Body of pancreas (tissue), 4 donors: ENCODE measurements around the gene HERC3. TPM values are rescaled to one million over a fixed set of nuclear protein-coding genes. Genes with fewer than 3 reads are reported as not detected.

Experiments
- ATAC-seq: fragments of 150-250 bp; one replicate; pipeline ENCODE4 v1.9.1; 2016
- DNase-seq, 4 donors: peaks; one replicate each; pipeline ENCODE4 v3.0.0-alpha.2; 2019
- H3K27ac ChIP-seq, 4 donors: fragments of 200-600 bp; sonication (generic); 1 replicate in 3 of 4; 2 replicates in 1 of 4; pipeline versions ENCODE4 v1.5.1 to v1.6.1; 2016 to 2019; ENCODE audit warnings: mild to moderate bottlenecking in 1 of 4, mixed read lengths in 1 of 4, moderate library complexity in 1 of 4
- H3K27me3 ChIP-seq, 2 donors: fragments of 200-600 bp; sonication (generic); one replicate each; pipeline ENCODE4 v1.6.0; 2016; ENCODE audit warnings: mild to moderate bottlenecking in 1 of 2
- H3K36me3 ChIP-seq, 2 donors: fragments of 200-600 bp; sonication (generic); replicated peaks in 1 of 2; 2 replicates each; pipeline ENCODE4 v1.5.1; 2016; ENCODE audit warnings: low read depth in 2 of 2; ENCODE audit not compliant: insufficient read depth in 1 of 2
- H3K4me1 ChIP-seq: fragments of 200-600 bp; sonication (generic); one replicate; pipeline ENCODE4 v1.6.0; 2016
- H3K4me3 ChIP-seq, 2 donors: fragments of 200-600 bp; sonication (generic); 1 replicate in 1 of 2; 2 replicates in 1 of 2; pipeline ENCODE4 v1.5.1; 2016 to 2019
- H3K9me3 ChIP-seq, 3 donors: fragments of 200-600 bp; sonication (generic); 1 replicate in 2 of 3; 2 replicates in 1 of 3; pipeline ENCODE4 v1.5.1; 2016
- POLR2A ChIP-seq, 3 donors: fragments of 450-650 bp; IDR thresholded peaks; one replicate each; pipeline ENCODE4 v1.6.1; 2016; ENCODE audit warnings: antibody characterized with exemption in 3 of 3, mild to moderate bottlenecking in 2 of 3
- WGBS, 2 donors: methylation state at CpG; one replicate each; pipeline ENCODE4 v1.1.5; 2017; 5-methylcytosine and 5-hydroxymethylcytosine counted together
- intact Hi-C: fragments of 100-400 bp; cut with DNase I; formaldehyde crosslinking; loops from one replicate; pipeline ENCODE4 v1.15.1; 2023
- total RNA-seq, 2 donors: library from RNA; depleted of rRNA; stranded (reverse); fragments of >200 nt; gene quantifications; one replicate each; pipeline ENCODE4 v1.1.0, GENCODE V29; 2016
- TF ChIP-seq, protein P1 (sequence below), 7 experiments: fragments of 450-650 bp in 4 of 7; fragments of 200-600 bp in 3 of 7; sonication (generic) in 3 of 7; IDR thresholded peaks; one replicate each; pipeline ENCODE4 v1.5.1; 2016 to 2019; ENCODE audit warnings: antibody characterized with exemption in 7 of 7

Gene HERC3
- total RNA-seq, 2 donors from 2014 or later = 10.9 to 19.5 TPM

DNA sequence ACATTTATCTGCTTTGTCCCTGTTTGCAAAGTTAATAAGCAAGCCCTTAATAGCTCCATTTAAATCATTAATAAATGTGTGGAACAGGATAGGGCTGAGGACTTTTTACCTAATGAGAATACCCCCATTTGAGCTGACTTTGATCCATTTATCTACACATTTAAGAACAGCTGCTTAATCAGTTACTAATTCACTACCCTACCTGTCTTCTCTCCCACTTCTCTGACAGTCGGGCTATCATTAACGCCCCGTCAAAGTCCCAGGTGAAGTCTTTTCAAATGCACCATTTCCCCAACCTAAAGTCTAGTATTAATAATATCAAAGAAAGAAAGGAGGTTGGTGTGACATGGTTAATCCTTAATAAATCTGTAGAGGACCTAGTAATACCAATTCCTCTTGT lies 162.5 kb downstream of the HERC3 start:
- Histone ChIP-seq H3K4me3 (no peak overlapping the region), H3K36me3 (peaks cover 5 to 10% of the 10 kb centered on the region in 2 donors), H3K9me3 (no peaks in the 10 kb centered on the region), H3K27ac (peak overlapping the region; percentile 0 to 64 (median 27)), H3K4me1 (peaks cover 56% of the 10 kb centered on the region), H3K27me3 (no peaks in the 10 kb centered on the region)
- intact Hi-C loops = loop anchor here (10.0 kb wide), 1 partner anchor 50 kb away; no protein-coding TSS in a partner anchor
- no peak for TF ChIP-seq POLR2A (IDR thresholded peaks at IDR 0.05)
- TF ChIP-seq, protein P1, sequence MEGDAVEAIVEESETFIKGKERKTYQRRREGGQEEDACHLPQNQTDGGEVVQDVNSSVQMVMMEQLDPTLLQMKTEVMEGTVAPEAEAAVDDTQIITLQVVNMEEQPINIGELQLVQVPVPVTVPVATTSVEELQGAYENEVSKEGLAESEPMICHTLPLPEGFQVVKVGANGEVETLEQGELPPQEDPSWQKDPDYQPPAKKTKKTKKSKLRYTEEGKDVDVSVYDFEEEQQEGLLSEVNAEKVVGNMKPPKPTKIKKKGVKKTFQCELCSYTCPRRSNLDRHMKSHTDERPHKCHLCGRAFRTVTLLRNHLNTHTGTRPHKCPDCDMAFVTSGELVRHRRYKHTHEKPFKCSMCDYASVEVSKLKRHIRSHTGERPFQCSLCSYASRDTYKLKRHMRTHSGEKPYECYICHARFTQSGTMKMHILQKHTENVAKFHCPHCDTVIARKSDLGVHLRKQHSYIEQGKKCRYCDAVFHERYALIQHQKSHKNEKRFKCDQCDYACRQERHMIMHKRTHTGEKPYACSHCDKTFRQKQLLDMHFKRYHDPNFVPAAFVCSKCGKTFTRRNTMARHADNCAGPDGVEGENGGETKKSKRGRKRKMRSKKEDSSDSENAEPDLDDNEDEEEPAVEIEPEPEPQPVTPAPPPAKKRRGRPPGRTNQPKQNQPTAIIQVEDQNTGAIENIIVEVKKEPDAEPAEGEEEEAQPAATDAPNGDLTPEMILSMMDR (IDR thresholded peaks at IDR 0.05) = no peak
- ATAC-seq (no peak), DNase-seq (no peak)
- 13 to 16% methylated on average over 3 of the region's 3 CpGs for WGBS, 2 donors

DNA sequence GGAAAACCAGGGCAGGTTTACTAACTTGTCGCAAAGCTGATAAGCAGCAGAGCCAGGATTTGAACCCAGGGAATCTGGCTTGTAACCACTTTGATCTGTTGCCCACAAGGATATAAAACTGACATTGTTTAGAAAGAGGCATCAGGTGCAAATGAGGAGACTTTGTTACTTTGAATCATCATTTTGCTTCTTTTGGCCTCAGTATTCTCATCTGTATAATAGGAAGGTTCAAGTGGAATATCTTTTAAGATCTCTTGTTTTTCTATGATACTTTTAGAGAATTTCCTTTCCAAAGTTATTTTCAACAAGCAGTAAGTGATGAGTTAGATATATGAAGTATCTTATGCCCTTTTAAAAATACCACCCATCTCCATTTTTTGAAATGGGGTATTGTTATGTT lies 163.2 kb downstream of the HERC3 start:
- H3K9me3 ChIP-seq = no peaks in the 10 kb centered on the region
- H3K36me3 ChIP-seq = peaks cover 3 to 5% of the 10 kb centered on the region in 2 donors
- peak overlapping the region in 2 of 4 donors; percentile 34 to 64 for H3K27ac ChIP-seq
- H3K27me3 ChIP-seq = no peaks in the 10 kb centered on the region
- ATAC-seq (no peak), DNase-seq (no peak)
- WGBS, 2 donors = 67 to 73% methylated on average over 1 of the region's 1 CpG
- no peak overlapping the region for H3K4me3 ChIP-seq
- intact Hi-C loops = loop anchor here (10.0 kb wide), 1 partner anchor 49 kb away; no protein-coding TSS in a partner anchor
- TF ChIP-seq, protein P1 (IDR thresholded peaks at IDR 0.05) = no peak
- no peak for TF ChIP-seq POLR2A (IDR thresholded peaks at IDR 0.05)
- peaks cover 56% of the 10 kb centered on the region for H3K4me1 ChIP-seq

DNA sequence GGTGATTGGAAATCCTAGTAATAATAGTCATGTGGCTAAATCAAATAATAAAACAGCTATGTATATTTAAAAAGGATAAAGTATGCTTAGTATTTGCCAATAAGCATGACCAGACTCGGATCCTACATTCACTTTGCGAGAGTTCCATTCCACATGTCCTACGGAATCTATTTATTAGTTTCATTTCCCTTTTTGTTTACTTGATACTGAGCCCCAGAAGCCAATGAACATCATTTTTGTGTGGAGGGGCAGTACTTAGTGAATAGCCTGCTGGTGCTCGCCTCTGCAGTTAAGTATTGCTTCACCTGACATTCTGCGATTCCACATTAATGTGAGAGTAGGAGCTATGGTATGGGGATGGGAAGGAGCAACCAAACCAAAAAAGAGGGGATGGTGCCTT lies 163.9 kb downstream of the HERC3 start:
- WGBS, 2 donors = 88 to 95% methylated on average over 5 of the region's 5 CpGs
- peak overlapping the region in 1 of 4 donors; percentile 64 for H3K27ac ChIP-seq

DNA sequence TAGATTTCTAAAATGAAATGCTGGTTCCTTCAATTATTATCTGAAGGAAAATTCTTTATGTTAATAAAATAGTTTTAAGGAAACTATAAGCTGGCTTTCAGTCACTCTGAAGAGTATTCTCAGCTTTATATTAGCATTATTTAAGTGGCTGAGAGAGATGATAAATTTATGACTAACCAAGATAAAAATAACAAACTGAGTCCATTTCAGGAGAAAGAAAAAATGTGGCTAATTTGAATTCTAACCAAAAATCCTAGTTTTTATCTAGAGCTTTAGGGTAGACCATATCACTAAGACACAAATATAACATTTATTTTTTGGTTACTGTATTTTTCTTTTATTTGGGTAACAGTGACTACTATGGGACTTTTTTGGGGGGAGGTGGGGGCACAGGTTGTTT lies 164.8 kb downstream of the HERC3 start:
- no peak for ATAC-seq
- Histone ChIP-seq H3K27me3 (no peaks in the 10 kb centered on the region), H3K9me3 (no peaks in the 10 kb centered on the region), H3K36me3 (no peaks in the 10 kb centered on the region), H3K27ac (no peak overlapping the region), H3K4me3 (no peak overlapping the region), H3K4me1 (peaks cover 54% of the 10 kb centered on the region)
- DNase-seq = no peak
- intact Hi-C loops = loop anchor here (10.0 kb wide), 1 partner anchor 48 kb away; no protein-coding TSS in a partner anchor
- TF ChIP-seq, protein P1 (IDR thresholded peaks at IDR 0.05) = no peak
- TF ChIP-seq POLR2A (IDR thresholded peaks at IDR 0.05) = no peak

More for the DNA sequence above, 163.9 kb downstream of the HERC3 start:
- no peak for TF ChIP-seq POLR2A (IDR thresholded peaks at IDR 0.05)
- TF ChIP-seq, protein P1 (IDR thresholded peaks at IDR 0.05) = no peak
- peaks cover 56% of the 10 kb centered on the region for H3K4me1 ChIP-seq
- H3K36me3 ChIP-seq = peaks cover 0 to 1% of the 10 kb centered on the region in 2 donors
- H3K9me3 ChIP-seq = no peaks in the 10 kb centered on the region
- intact Hi-C loops = loop anchor here (10.0 kb wide), 1 partner anchor 49 kb away; no protein-coding TSS in a partner anchor
- H3K4me3 ChIP-seq = no peak overlapping the region
- ATAC-seq (no peak), DNase-seq (no peak)
- H3K27me3 ChIP-seq = no peaks in the 10 kb centered on the region

DNA sequence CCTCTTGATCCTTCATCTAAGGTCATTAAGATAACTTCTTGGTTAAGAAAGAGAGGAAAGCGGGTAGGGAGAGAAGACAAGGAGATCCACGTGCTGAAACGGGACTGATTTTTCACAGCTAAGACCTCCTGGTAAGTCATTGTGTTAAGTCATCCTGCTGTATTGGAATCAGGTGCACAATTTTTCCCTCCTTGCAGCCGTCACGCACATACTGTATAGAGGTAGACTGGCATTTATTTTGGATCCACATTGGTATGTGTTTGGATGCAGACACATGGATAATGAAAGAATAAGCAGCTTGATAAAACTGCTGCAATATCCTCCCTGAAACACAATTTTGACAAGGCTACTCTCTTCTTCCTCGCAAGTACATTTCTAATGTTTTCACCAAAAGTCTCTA lies 165.5 kb downstream of the HERC3 start:
- DNase-seq (no peak), ATAC-seq (no peak)
- Histone ChIP-seq H3K4me1 (peaks cover 47% of the 10 kb centered on the region), H3K27ac (no peak overlapping the region), H3K9me3 (no peaks in the 10 kb centered on the region), H3K36me3 (peaks cover 0 to 3% of the 10 kb centered on the region in 2 donors), H3K27me3 (no peaks in the 10 kb centered on the region), H3K4me3 (no peak overlapping the region)
- no peak for TF ChIP-seq POLR2A (IDR thresholded peaks at IDR 0.05)
- TF ChIP-seq, protein P1 (IDR thresholded peaks at IDR 0.05) = no peak
- intact Hi-C loops = loop anchor here (10.0 kb wide), 1 partner anchor 47 kb away; no protein-coding TSS in a partner anchor
- WGBS, 2 donors = 88 to 90% methylated on average over 6 of the region's 6 CpGs
